ENCODE data around the gene PIGU.

Gene PIGU

DNA sequence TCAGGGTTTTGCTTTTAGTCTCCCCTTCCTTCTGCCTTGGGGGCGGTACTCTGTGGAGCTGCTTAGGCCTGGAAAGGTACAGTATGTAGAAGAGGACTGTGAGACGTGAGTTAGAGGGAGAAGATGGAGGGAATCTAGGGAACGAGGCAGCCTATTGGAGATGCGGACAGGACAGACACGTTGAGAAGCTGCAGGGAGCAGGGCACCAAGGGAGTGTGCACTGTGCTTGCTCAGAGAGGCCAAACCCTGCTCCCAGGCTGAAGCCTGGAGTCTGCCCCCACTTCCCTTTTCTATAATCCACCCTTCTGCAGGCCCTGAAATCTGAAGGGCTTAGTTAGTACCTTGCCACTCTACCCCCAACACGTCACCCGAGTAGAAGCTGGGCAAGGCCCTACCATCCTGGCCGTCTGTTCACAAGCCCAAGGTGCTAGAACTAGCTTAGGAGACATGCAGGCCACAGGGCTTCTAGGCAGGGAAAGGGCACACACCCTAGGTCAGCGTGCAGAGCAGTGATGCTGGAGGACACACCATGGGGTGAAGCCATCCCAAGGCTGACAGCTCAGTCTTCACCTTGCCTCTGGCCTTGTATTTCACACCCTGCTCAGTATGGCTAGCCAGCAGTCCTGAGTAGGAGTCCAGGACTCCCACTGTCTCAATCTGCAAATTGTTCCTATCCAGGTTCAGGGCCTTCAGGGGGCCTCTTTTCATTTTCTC is 34.1 kb upstream of the PIGU start:
- peak; percentile 59 for DNase-seq (ENCODE audit: low read depth)
- TF ChIP-seq MAX (IDR thresholded peaks at IDR 0.05; ENCODE audit: low read depth, low read length) (no peak), MYC (IDR thresholded peaks at IDR 0.05; ENCODE audit: low read depth, low read length) (no peak), POLR2A (IDR thresholded peaks at IDR 0.05; ENCODE audit: extremely low read depth, insufficient read length) (no peak)
- TF ChIP-seq, protein P1, sequence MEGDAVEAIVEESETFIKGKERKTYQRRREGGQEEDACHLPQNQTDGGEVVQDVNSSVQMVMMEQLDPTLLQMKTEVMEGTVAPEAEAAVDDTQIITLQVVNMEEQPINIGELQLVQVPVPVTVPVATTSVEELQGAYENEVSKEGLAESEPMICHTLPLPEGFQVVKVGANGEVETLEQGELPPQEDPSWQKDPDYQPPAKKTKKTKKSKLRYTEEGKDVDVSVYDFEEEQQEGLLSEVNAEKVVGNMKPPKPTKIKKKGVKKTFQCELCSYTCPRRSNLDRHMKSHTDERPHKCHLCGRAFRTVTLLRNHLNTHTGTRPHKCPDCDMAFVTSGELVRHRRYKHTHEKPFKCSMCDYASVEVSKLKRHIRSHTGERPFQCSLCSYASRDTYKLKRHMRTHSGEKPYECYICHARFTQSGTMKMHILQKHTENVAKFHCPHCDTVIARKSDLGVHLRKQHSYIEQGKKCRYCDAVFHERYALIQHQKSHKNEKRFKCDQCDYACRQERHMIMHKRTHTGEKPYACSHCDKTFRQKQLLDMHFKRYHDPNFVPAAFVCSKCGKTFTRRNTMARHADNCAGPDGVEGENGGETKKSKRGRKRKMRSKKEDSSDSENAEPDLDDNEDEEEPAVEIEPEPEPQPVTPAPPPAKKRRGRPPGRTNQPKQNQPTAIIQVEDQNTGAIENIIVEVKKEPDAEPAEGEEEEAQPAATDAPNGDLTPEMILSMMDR (IDR thresholded peaks at IDR 0.05; ENCODE audit: low read depth, low read length) = no peak
- no peak overlapping the region for H3K4me3 ChIP-seq (ENCODE audit: low read depth, low read length)

DNA sequence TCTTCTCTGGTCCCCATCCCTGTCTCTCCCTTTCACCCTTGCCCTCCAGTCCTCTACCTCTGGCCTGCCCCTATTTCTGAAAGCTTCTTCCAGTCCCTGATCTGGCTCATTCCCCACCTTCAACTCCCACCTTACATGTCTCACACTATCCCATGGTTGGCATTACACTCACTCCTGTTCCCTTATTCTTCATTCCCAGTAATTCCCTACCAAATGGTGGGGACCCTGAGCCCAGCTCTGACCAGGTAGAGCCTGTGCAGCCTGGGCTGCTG is 33.6 kb upstream of the PIGU start:
- no peak overlapping the region for H3K4me3 ChIP-seq (ENCODE audit: low read depth, low read length)
- no peak for TF ChIP-seq MAX (IDR thresholded peaks at IDR 0.05; ENCODE audit: low read depth, low read length)
- no peak for TF ChIP-seq MYC (IDR thresholded peaks at IDR 0.05; ENCODE audit: low read depth, low read length)
- no peak for TF ChIP-seq POLR2A (IDR thresholded peaks at IDR 0.05; ENCODE audit: extremely low read depth, insufficient read length)
- TF ChIP-seq, protein P1 (IDR thresholded peaks at IDR 0.05; ENCODE audit: low read depth, low read length) = no peak
- DNase-seq (ENCODE audit: low read depth) = peak; percentile 14

GRCh38 chr20:34709831-34710567 is 33.1 kb upstream of the PIGU start:
- H3K4me3 ChIP-seq (ENCODE audit: low read depth, low read length) = peak overlapping the region; percentile 58
- TF ChIP-seq, protein P1 (IDR thresholded peaks at IDR 0.05; ENCODE audit: low read depth, low read length) = peak; percentile 51
- TF ChIP-seq POLR2A (IDR thresholded peaks at IDR 0.05; ENCODE audit: extremely low read depth, insufficient read length) = no peak
- TF ChIP-seq MAX (IDR thresholded peaks at IDR 0.05; ENCODE audit: low read depth, low read length) = peak; percentile 22; the same call in 1 of the 2 replicates
- peak; percentile 68 for TF ChIP-seq MYC (IDR thresholded peaks at IDR 0.05; ENCODE audit: low read depth, low read length)
- peak; percentile 83 for DNase-seq (ENCODE audit: low read depth)

GRCh38 chr20:34709044-34709830 is 32.3 kb upstream of the PIGU start:
- DNase-seq (ENCODE audit: low read depth) = peak; percentile 87
- peak overlapping the region; percentile 58 for H3K4me3 ChIP-seq (ENCODE audit: low read depth, low read length)
- peak; percentile 83 for TF ChIP-seq MYC (IDR thresholded peaks at IDR 0.05; ENCODE audit: low read depth, low read length)
- TF ChIP-seq, protein P1 (IDR thresholded peaks at IDR 0.05; ENCODE audit: low read depth, low read length) = no peak
- peak; percentile 52; the same call in 1 of the 2 replicates for TF ChIP-seq MAX (IDR thresholded peaks at IDR 0.05; ENCODE audit: low read depth, low read length)
- TF ChIP-seq POLR2A (IDR thresholded peaks at IDR 0.05; ENCODE audit: extremely low read depth, insufficient read length) = peak; percentile 43

DNA sequence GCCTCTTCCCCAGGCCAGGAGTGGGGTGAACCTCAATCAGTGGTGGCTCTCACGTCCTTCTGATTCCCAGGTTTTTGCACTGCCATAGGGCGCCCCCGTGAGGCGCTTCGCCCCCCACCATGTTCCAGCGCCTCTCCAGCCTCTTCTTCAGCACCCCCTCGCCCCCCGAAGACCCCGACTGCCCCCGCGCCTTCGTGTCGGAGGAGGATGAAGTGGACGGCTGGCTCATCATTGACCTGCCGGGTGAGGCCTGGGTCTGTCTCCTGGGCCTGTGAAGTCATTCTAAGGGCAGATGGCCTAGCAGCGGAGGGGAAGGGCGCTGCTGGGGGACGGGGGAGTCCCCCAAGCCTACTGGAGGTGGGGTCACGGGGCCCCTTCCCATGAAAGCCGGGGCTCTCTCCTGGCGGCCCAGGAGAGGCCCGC is 31.7 kb upstream of the PIGU start:
- H3K4me3 ChIP-seq (ENCODE audit: low read depth, low read length) = peak overlapping the region; percentile 49
- DNase-seq (ENCODE audit: low read depth) = peak; percentile 79
- TF ChIP-seq, protein P1 (IDR thresholded peaks at IDR 0.05; ENCODE audit: low read depth, low read length) = peak; percentile 76
- no peak for TF ChIP-seq POLR2A (IDR thresholded peaks at IDR 0.05; ENCODE audit: extremely low read depth, insufficient read length)
